ENCODE measurements around the gene CCDC80.

- no peak for TF ChIP-seq CTCF (conservative IDR thresholded peaks at IDR 0.05; ENCODE audit: low read length)
- no peak for TF ChIP-seq EZH2phosphoT487 (IDR thresholded peaks at IDR 0.05; ENCODE audit: borderline replicate concordance)
These were observed 540 bp downstream of the CCDC80 start for GRCh38 chr3:112640276-112640929.

Measured in Loucy (cell line).